ENCODE results near the gene NAV1. TPM values are rescaled to one million over a fixed set of nuclear protein-coding genes. Genes with fewer than 3 reads are reported as not detected.

Gene NAV1, protein sequence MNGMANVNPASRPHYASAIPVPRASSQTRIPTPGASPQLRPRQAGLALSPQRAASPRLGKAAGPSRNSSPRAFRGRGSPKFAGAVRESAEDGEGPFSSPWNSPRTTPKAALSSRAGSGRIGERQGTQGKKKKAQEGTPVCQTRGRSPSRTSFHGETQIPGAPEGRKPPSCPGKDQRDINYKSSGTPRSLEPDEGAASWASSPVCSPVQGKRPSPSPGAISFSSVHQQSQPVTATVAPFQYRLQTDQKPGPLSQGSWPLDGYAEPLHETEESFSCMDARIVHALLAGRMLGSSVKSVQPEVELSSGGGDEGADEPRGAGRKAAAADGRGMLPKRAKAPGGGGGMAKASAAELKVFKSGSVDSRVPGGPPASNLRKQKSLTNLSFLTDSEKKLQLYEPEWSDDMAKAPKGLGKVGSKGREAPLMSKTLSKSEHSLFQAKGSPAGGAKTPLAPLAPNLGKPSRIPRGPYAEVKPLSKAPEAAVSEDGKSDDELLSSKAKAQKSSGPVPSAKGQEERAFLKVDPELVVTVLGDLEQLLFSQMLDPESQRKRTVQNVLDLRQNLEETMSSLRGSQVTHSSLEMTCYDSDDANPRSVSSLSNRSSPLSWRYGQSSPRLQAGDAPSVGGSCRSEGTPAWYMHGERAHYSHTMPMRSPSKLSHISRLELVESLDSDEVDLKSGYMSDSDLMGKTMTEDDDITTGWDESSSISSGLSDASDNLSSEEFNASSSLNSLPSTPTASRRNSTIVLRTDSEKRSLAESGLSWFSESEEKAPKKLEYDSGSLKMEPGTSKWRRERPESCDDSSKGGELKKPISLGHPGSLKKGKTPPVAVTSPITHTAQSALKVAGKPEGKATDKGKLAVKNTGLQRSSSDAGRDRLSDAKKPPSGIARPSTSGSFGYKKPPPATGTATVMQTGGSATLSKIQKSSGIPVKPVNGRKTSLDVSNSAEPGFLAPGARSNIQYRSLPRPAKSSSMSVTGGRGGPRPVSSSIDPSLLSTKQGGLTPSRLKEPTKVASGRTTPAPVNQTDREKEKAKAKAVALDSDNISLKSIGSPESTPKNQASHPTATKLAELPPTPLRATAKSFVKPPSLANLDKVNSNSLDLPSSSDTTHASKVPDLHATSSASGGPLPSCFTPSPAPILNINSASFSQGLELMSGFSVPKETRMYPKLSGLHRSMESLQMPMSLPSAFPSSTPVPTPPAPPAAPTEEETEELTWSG (N-terminal part only)
- total RNA-seq = 31.4 TPM

DNA sequence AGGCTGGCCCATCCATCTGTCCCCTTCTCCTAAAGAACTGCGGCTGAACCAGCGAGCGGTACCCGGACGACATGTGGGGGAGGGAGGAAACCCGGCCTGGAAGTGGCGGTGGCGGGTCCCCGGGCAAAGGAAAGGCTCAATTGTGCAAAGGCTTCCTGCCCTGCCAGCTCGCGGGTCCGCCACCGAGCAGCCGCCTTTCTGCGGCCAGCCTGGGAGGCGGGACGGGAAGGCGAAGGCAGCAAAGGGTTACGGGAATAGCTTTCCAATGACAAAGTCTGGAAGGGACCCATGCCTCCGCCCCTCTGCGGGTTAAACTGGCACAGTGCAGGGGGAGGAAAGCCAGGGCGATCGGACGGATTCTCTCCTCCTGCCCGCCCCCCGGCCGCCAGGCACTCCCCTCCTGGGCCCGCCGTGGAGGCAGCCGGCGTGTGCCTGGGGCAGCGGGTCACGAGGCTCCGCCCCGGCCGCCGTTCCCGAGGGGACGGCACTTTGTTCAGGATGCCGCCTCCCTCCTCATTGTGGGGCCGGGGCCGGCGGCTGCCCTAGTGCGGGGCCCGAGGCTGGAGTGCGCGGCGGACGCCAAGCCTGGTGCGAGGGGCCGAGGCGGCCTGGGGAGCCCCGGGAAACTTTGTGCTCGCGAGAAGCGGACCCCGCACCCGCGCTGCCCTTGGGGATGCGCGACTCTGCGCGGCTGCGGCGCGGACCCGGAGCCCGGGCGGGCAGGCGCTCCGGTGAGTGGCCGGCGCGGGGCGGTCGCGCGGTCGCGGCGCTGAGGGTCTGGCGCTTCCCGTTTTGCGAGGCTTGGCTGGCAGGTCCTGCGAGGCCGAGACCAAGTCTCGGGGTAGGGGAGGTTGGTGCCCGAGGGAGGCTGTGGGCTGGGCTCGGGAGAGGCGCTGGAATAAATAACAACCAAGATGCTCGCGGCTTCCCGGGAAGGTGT is at the start of gene NAV1:
Gene NAV1 (plus strand): TSS at position 516 of the 940 bp plus-strand sequence. CDS start 83,758 bp downstream, outside the sequence.

DNA sequence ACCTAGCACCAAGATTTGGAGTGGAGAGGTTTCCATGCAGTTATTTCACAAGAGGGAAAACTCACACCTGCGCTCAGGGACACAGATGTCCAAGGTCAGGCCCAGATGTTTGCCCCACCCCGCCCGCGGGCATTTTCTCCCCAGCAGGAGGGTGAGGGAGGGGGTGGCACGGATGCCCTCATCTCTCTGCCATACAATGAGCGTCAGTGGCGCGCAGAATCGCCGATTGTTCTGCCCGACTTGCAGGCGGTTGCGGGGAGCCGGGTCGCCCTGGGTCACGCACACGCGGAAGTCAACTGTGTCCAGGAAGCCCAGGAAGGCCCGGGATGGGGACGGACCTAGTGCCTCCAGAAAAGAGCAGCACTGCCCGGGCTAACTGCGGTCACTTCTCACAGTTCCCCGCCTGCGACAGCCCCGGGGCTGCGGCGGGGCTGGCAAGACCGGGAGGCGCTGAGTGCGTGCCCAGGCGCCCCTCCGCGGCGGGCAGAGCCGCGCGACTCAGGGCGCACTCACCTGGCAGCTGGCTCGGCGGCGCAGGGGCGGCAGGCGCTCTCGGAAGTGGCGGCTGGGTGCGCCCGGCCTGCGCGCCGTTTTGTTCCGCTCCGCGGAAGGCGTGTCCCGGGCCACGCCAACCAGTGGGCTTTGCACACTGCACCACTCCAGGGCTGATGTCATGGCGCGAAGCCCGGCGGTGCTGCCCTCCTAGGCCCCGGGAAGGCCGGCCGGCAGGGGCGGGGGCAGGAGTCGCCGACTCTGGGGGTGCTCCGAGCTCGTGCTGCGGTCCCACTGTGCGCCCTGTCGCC is 32.2 kb upstream of the NAV1 start, which contains the start of gene CSRP1:
Gene CSRP1 (minus strand): TSS at position 567 of the 803 bp plus-strand sequence. CDS start 10,820 bp downstream, outside the sequence.

Other genes with a start within 250 kb of the NAV1 start
- gene TNNT2, start 161.4 kb upstream of the NAV1 start, total RNA-seq = 10.0 TPM
- gene LAD1, start 139.8 kb upstream of the NAV1 start, total RNA-seq = 3.8 TPM
- 56.6 TPM for gene TNNI1, start 117.4 kb upstream of the NAV1 start, total RNA-seq
- 18.5 TPM for gene PHLDA3, start 69.9 kb upstream of the NAV1 start, total RNA-seq
- gene CSRP1, start 32.0 kb upstream of the NAV1 start, total RNA-seq = 185 TPM